ENCODE measurements around the gene RFFL.

GRCh38 chr17:35053204-35053603 lies 10.3 kb downstream of the RFFL start:
- TF ChIP-seq YY1 (IDR thresholded peaks at IDR 0.05; ENCODE audit: insufficient read depth, insufficient read length) (no peak), ZNF274 (IDR thresholded peaks at IDR 0.05; ENCODE audit: low read depth, low read length) (no peak), SUZ12 (IDR thresholded peaks at IDR 0.05; ENCODE audit: extremely low read depth, insufficient read depth, insufficient read length) (no peak)

Data from NT2/D1 (cell line).